Peyer's patch (tissue), 4 donors: ENCODE measurements around the gene ZACN. TPM values are rescaled to one million over a fixed set of nuclear protein-coding genes. Genes with fewer than 3 reads are reported as not detected.

Source experiments
- DNase-seq, 3 donors: peaks; one replicate each; pipeline ENCODE4 v3.0.0-alpha.2; 2017 to 2019
- H3K27ac ChIP-seq, 4 donors: fragments of 200-600 bp; sonication (generic); one replicate each; pipeline ENCODE4 v1.5.1; 2016 to 2019
- H3K27me3 ChIP-seq, 2 donors: fragments of 200-600 bp; sonication (generic); one replicate each; pipeline ENCODE4 v1.5.1; 2019
- H3K36me3 ChIP-seq, 3 donors: fragments of 200-600 bp; sonication (generic); one replicate each; pipeline ENCODE4 v1.5.1; 2016 to 2019
- H3K4me1 ChIP-seq, 4 donors: fragments of 200-600 bp; sonication (generic); one replicate each; pipeline ENCODE4 v1.5.1; 2016 to 2019
- H3K4me3 ChIP-seq, 4 donors: fragments of 200-600 bp; sonication (generic); 1 replicate in 3 of 4; 2 replicates in 1 of 4; pipeline ENCODE4 v1.5.1; 2016 to 2019; ENCODE audit warnings: mild to moderate bottlenecking in 1 of 4
- H3K9me3 ChIP-seq, 4 donors: fragments of 200-600 bp; sonication (generic); one replicate each; pipeline ENCODE4 v1.5.1; 2016 to 2019; ENCODE audit warnings: mild to moderate bottlenecking in 1 of 4
- CTCF ChIP-seq, 6 experiments: fragments of 450-650 bp in 4 of 6; fragments of 200-600 bp in 2 of 6; sonication (generic) in 1 of 6; IDR thresholded peaks; one replicate each; pipeline ENCODE4 v1.5.1; 2017 to 2019; ENCODE audit warnings: antibody characterized with exemption in 6 of 6, mild to moderate bottlenecking in 3 of 6, moderate library complexity in 1 of 6
- POLR2A ChIP-seq, 2 donors: fragments of 450-650 bp; IDR thresholded peaks; one replicate each; pipeline ENCODE4 v1.5.1; 2017; ENCODE audit warnings: antibody characterized with exemption in 2 of 2, mild to moderate bottlenecking in 2 of 2, moderate library complexity in 2 of 2
- total RNA-seq, 4 donors: library from RNA; depleted of rRNA; stranded (reverse); fragments of >200 nt; gene quantifications; one replicate each; pipeline ENCODE4 v1.1.0, GENCODE V29; 2016

The ZACN gene
- total RNA-seq, 4 donors from 2014 or later, result not detected

DNA sequence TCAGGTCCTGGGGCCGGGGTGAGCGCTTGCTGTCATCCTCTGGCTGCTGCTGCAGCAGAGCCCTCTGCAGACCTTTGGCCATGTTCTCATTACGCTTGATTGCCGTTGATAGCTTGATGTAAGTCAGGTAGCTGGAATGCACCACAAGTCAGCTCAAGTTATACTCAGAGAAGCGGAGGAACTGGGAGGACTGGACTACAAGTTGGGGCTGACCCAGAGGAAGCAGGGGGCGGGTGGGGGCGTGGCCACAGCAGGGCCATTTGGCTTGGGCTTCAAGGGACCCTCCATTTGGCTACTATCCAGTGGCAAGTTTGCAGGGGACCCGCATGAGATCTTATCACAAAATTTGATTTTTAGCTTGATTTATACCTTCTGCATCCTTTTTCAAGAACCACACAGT lies 32.9 kb upstream of the ZACN start:
- no peak overlapping the region for H3K27ac ChIP-seq
- no peaks in the 10 kb centered on the region for H3K27me3 ChIP-seq
- H3K36me3 ChIP-seq, result peaks cover 0 to 99% (median 0%) of the 10 kb centered on the region in 3 donors
- no peak overlapping the region for H3K4me3 ChIP-seq
- H3K4me1 ChIP-seq, result no peaks in the 10 kb centered on the region
- DNase-seq, result no peak
- H3K9me3 ChIP-seq, result no peaks in the 10 kb centered on the region
- TF ChIP-seq POLR2A (IDR thresholded peaks at IDR 0.05), result no peak
- TF ChIP-seq CTCF (IDR thresholded peaks at IDR 0.05), result no peak

GRCh38 chr17:76048025-76048605 lies 30.9 kb upstream of the ZACN start:
- no peak for DNase-seq
- Histone ChIP-seq H3K36me3 (peaks cover 0 to 91% (median 0%) of the 10 kb centered on the region in 3 donors), H3K9me3 (no peaks in the 10 kb centered on the region), H3K4me1 (no peaks in the 10 kb centered on the region), H3K4me3 (no peak overlapping the region), H3K27me3 (no peaks in the 10 kb centered on the region), H3K27ac (no peak overlapping the region)
- no peak for TF ChIP-seq CTCF (IDR thresholded peaks at IDR 0.05)
- no peak for TF ChIP-seq POLR2A (IDR thresholded peaks at IDR 0.05)

GRCh38 chr17:76048711-76049110 lies 30.3 kb upstream of the ZACN start:
- Histone ChIP-seq H3K9me3 (no peaks in the 10 kb centered on the region), H3K27ac (no peak overlapping the region), H3K27me3 (no peaks in the 10 kb centered on the region), H3K36me3 (peaks cover 0 to 90% (median 0%) of the 10 kb centered on the region in 3 donors), H3K4me3 (no peak overlapping the region), H3K4me1 (no peaks in the 10 kb centered on the region)
- no peak for TF ChIP-seq CTCF (IDR thresholded peaks at IDR 0.05)
- no peak for TF ChIP-seq POLR2A (IDR thresholded peaks at IDR 0.05)
- DNase-seq, result no peak

DNA sequence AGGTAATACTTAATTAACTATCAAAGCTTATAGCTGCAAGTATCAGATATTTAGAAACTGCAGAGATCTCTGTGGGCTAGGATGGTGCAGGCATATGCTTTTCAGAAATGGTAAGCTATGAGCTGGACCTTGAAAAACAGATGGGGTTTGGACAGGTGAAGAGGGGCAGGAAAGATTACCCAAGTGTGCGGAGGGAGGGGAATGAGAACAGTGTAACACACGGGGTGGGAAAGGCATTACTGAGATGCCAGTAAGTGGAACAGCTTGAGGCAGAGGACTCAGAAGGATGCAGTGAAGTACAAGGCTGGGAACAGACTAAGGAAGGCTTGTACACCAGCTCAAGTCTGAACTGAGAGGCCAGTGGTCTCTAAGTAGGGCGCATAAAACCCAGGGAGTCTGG lies 29.7 kb upstream of the ZACN start:
- Histone ChIP-seq H3K9me3 (no peaks in the 10 kb centered on the region), H3K4me3 (no peak overlapping the region), H3K4me1 (no peaks in the 10 kb centered on the region), H3K27me3 (no peaks in the 10 kb centered on the region), H3K27ac (peak overlapping the region in 1 of 4 donors; percentile 24), H3K36me3 (peaks cover 0 to 86% (median 0%) of the 10 kb centered on the region in 3 donors)
- TF ChIP-seq POLR2A (IDR thresholded peaks at IDR 0.05) (no peak), CTCF (IDR thresholded peaks at IDR 0.05) (no peak)
- DNase-seq, result no peak

DNA sequence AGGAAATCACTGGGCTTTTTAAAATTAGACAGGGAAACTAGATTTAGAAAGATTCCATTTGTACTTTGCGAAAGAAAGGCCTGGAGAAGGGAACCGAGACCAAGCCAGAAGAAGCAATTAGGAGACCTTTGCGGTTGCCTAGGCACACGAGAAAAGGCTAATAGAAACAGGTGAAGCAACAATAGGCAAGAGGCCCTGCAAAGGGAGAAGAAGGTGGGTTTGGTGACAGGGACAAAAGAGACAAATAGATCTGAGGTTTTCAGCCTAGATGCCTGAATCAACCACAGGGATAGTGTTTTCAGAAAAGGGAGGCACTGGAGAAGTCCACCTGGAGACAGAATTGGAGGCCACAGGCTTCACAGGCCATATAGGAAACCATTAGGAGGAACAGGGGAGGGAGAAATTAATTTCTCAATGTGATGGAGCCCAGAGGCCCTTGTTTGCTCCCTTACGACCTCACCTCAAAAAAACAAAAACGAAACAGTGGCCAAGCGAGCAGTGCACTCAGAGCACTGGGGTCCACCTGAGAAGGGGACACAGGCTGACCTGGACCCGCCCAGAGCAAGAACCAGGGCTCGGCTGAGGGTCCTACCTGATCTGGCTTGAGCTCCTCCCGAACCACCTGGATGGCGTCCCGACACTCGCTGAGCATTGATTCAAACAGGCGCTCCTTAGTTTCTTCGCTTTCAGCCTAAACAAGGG lies 29.0 kb upstream of the ZACN start:
- H3K27ac ChIP-seq, result peak overlapping the region in 1 of 4 donors; percentile 24
- no peak for TF ChIP-seq CTCF (IDR thresholded peaks at IDR 0.05)
- no peak for TF ChIP-seq POLR2A (IDR thresholded peaks at IDR 0.05)
- no peaks in the 10 kb centered on the region for H3K27me3 ChIP-seq
- no peaks in the 10 kb centered on the region for H3K9me3 ChIP-seq
- H3K4me3 ChIP-seq, result no peak overlapping the region
- no peaks in the 10 kb centered on the region for H3K4me1 ChIP-seq
- DNase-seq, result no peak
- H3K36me3 ChIP-seq, result peaks cover 0 to 85% (median 0%) of the 10 kb centered on the region in 3 donors
